ENCODE data around the gene TSPAN8. TPM values are rescaled to one million over a fixed set of nuclear protein-coding genes. Genes with fewer than 3 reads are reported as not detected.

TSPAN8 gene
- total and polyA plus RNA-seq, 9 of the 15 experiments (the other 6 are each of a cell fraction or from before 2014, with no cell fraction given), result 0.11 to 0.55 (median 0.25) TPM; not detected in 2

DNA sequence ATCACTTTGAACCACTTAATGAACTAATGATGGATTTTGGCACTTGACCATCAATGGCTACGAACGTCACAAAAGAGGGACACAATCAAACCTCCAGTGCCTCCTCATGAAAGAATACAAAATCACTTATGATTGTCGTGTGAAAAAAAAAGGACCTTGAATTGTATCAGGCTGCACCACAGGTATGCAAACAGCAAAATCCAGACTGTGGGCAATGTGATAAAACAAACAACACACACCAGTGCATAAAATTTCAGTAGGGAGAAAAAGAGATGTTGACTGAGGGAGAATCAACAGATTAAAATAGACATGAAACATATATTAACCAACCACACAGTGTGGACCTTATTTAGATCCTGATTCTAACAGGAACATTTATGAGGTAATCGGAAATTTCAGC, 2.6 kb downstream of the TSPAN8 start:
- ATAC-seq, result no peak
- CTCF ChIA-PET (ENCODE audit: low intra/inter-chr PET ratio), result no interaction called here
- no TSS peak for BruUV-seq (replicated peaks)
- no peak overlapping the region for H2AFZ ChIP-seq (ENCODE audit: low read depth, low read length)
- no peaks in the 10 kb centered on the region for H3K79me2 ChIP-seq (ENCODE audit: control insufficient read depth, insufficient read depth, low read length)
- no peak overlapping the region for H3K27ac ChIP-seq (ENCODE audit: extremely low read depth, low read depth, low read length)
- H4K20me1 ChIP-seq (replicated peaks; ENCODE audit: control insufficient read depth, insufficient read depth, low read length), result no peaks in the 10 kb centered on the region
- no peak overlapping the region for H3K4me2 ChIP-seq (ENCODE audit: insufficient read depth, low read length)
- no peak for TF ChIP-seq FOXM1 (IDR thresholded peaks at IDR 0.05; ENCODE audit: low read depth)
- no peak for TF ChIP-seq FOXM1 (CRISPR knock-in tag; IDR thresholded peaks at IDR 0.05; ENCODE audit: low read depth)
- no peak for TF ChIP-seq ZNF551 (CRISPR knock-in tag; IDR thresholded peaks at IDR 0.05)
- TF ChIP-seq, protein P1, sequence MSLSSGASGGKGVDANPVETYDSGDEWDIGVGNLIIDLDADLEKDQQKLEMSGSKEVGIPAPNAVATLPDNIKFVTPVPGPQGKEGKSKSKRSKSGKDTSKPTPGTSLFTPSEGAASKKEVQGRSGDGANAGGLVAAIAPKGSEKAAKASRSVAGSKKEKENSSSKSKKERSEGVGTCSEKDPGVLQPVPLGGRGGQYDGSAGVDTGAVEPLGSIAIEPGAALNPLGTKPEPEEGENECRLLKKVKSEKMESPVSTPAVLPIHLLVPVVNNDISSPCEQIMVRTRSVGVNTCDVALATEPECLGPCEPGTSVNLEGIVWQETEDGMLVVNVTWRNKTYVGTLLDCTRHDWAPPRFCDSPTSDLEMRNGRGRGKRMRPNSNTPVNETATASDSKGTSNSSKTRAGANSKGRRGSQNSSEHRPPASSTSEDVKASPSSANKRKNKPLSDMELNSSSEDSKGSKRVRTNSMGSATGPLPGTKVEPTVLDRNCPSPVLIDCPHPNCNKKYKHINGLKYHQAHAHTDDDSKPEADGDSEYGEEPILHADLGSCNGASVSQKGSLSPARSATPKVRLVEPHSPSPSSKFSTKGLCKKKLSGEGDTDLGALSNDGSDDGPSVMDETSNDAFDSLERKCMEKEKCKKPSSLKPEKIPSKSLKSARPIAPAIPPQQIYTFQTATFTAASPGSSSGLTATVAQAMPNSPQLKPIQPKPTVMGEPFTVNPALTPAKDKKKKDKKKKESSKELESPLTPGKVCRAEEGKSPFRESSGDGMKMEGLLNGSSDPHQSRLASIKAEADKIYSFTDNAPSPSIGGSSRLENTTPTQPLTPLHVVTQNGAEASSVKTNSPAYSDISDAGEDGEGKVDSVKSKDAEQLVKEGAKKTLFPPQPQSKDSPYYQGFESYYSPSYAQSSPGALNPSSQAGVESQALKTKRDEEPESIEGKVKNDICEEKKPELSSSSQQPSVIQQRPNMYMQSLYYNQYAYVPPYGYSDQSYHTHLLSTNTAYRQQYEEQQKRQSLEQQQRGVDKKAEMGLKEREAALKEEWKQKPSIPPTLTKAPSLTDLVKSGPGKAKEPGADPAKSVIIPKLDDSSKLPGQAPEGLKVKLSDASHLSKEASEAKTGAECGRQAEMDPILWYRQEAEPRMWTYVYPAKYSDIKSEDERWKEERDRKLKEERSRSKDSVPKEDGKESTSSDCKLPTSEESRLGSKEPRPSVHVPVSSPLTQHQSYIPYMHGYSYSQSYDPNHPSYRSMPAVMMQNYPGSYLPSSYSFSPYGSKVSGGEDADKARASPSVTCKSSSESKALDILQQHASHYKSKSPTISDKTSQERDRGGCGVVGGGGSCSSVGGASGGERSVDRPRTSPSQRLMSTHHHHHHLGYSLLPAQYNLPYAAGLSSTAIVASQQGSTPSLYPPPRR (CRISPR knock-in tag; IDR thresholded peaks at IDR 0.05; ENCODE audit: borderline replicate concordance), result no peak
- DNase-seq (ENCODE audit: extremely low read depth in 1 of 4, low spot score in 3 of 4), result no peak
- H3K27me3 ChIP-seq (ENCODE audit: control insufficient read depth in 2 of 2, insufficient read depth in 2 of 2, low read length in 2 of 2), result no peaks in the 10 kb centered on the region
- POLR2A ChIA-PET, result no interaction called here
- H3K4me3 ChIP-seq, result no peak overlapping the region
- H3K9ac ChIP-seq (ENCODE audit: insufficient read depth in 1 of 2, low read depth in 2 of 2, low read length in 2 of 2), result no peak overlapping the region
- H3K4me1 ChIP-seq (replicated peaks in 1 of 2; ENCODE audit: control insufficient read depth in 2 of 2, insufficient read depth in 2 of 2, low read length in 2 of 2), result no peaks in the 10 kb centered on the region
- no peaks in the 10 kb centered on the region for H3K36me3 ChIP-seq (ENCODE audit: control insufficient read depth, insufficient read depth, low read length)
- FAIRE-seq, result no peak
- H3K9me3 ChIP-seq (replicated peaks; ENCODE audit: control insufficient read depth, insufficient read depth, low read depth, low read length), result no peaks in the 10 kb centered on the region
- intact Hi-C loops (cut with micrococcal nuclease) (no loop called here), in situ Hi-C loops (cut with MboI) (no loop called here)
- H3K9me1 ChIP-seq (ENCODE audit: control insufficient read depth, insufficient read depth, low read length), result no peaks in the 10 kb centered on the region
- 6% methylated on average over 4 of the region's 4 CpGs for WGBS (ENCODE audit: insufficient coverage, low coverage, missing lambda C conversion rate)
